HEK293T (cell line): Measurements from ENCODE around the gene CPVL.

Experiments
- NFRKB ChIP-seq: fragments of 450-650 bp; IDR thresholded peaks from 2 replicates; pipeline ENCODE4 v1.6.1; 2016; ENCODE audit warnings: mild to moderate bottlenecking, moderate library complexity
- SUZ12 ChIP-seq: fragments of 450-650 bp; IDR thresholded peaks from 2 replicates; pipeline ENCODE4 v1.6.1; 2016; ENCODE audit warnings: mild to moderate bottlenecking
- TARDBP ChIP-seq: fragments of 450-650 bp; IDR thresholded peaks from 2 replicates; pipeline ENCODE4 v1.6.1; 2016
- TF ChIP-seq, protein P1 (sequence below): fragments of 450-650 bp; IDR thresholded peaks from 2 replicates; pipeline ENCODE4 v1.6.1; 2016

DNA sequence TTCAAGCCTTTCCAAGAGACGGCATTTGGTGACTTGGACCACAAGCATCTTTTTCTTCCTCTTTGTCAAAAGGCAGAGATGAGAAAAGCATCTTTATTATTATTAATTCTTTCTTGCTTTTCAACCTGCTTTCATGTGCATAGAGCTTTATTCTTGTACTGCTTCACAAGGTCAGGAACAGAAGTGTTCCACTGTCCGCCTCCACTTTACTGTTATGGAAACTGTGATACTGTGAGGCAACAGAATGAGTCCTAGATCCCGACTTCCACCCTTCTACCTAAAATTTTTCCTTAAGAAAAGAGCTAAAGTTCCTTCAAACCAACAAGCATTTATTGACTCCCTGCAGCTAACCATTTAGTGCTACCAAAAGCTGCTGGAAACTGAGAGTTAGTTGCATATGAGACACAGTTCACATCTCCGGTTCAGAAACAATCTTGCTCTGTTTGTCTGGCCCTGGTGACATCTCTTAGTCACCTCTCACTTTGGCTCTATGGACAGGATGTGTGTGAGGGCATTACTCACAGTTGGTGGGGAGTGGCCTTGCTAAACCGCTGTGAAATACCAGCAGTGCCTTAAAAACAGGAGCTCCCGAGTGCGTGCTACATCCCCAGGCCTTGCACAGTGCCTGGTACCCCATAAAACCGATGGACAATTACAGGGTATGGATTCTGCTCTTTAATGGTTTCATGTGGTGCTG lies 111.1 kb downstream of the CPVL start:
- TF ChIP-seq NFRKB (no peak), TARDBP (no peak), SUZ12 (no peak)
- TF ChIP-seq, protein P1, sequence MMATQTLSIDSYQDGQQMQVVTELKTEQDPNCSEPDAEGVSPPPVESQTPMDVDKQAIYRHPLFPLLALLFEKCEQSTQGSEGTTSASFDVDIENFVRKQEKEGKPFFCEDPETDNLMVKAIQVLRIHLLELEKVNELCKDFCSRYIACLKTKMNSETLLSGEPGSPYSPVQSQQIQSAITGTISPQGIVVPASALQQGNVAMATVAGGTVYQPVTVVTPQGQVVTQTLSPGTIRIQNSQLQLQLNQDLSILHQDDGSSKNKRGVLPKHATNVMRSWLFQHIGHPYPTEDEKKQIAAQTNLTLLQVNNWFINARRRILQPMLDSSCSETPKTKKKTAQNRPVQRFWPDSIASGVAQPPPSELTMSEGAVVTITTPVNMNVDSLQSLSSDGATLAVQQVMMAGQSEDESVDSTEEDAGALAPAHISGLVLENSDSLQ = no peak
